Epithelial cell of esophagus (primary cell): Measurements from ENCODE around the gene AUH.

Source experiments
- DNase-seq: peaks from one replicate; pipeline ENCODE4 v3.0.0; 2010; ENCODE audit warnings: low read depth
- H3K4me3 ChIP-seq: 2 replicates; pipeline ENCODE4 v1.5.1; 2011; ENCODE audit warnings: mild to moderate bottlenecking, low read length, control low read depth
- CTCF ChIP-seq: IDR thresholded peaks from 2 replicates; pipeline ENCODE4 v1.5.1; 2011; ENCODE audit warnings: low read depth, mild to moderate bottlenecking, low read length, control low read depth, inconsistent platforms; ENCODE audit not compliant: insufficient read depth; ENCODE audit errors: missing control alignments

Gene AUH

GRCh38 chr9:91211919-91212318, 149.8 kb downstream of the AUH start:
- DNase-seq, result no peak
- no peak overlapping the region for H3K4me3 ChIP-seq
- TF ChIP-seq CTCF, result no peak

GRCh38 chr9:91211414-91211813, 150.3 kb downstream of the AUH start:
- no peak for DNase-seq
- TF ChIP-seq CTCF, result no peak
- no peak overlapping the region for H3K4me3 ChIP-seq

- no peak overlapping the region for H3K4me3 ChIP-seq
- no peak for TF ChIP-seq CTCF
- no peak for DNase-seq
Observed at GRCh38 chr9:91210318-91210717, 151.4 kb downstream of the AUH start.

- TF ChIP-seq CTCF, result no peak
- DNase-seq, result no peak
- no peak overlapping the region for H3K4me3 ChIP-seq
Observed at GRCh38 chr9:91208837-91209236, 152.9 kb downstream of the AUH start.

- no peak for DNase-seq
- TF ChIP-seq CTCF, result no peak
- no peak overlapping the region for H3K4me3 ChIP-seq
Observed at GRCh38 chr9:91208419-91208745, 153.3 kb downstream of the AUH start.

GRCh38 chr9:91207729-91208418, 153.8 kb downstream of the AUH start:
- peak; percentile 37 for DNase-seq
- no peak for TF ChIP-seq CTCF
- no peak overlapping the region for H3K4me3 ChIP-seq

GRCh38 chr9:91207397-91207728, 154.4 kb downstream of the AUH start:
- no peak for DNase-seq
- TF ChIP-seq CTCF, result no peak
- H3K4me3 ChIP-seq, result no peak overlapping the region
